ENCODE data around the gene TEPSIN.

Gene TEPSIN

GRCh38 chr17:81198826-81199481, 39.9 kb downstream of the TEPSIN start:
- no peak overlapping the region for H3K27ac ChIP-seq (ENCODE audit: insufficient read depth, low read length, poor library complexity, severe bottlenecking)
- no peaks in the 10 kb centered on the region for H3K36me3 ChIP-seq (ENCODE audit: control insufficient read depth, insufficient read depth, low read length)
- no peak overlapping the region for H3K4me3 ChIP-seq (ENCODE audit: insufficient read depth, low read depth, low read length, poor library complexity, severe bottlenecking)
- H3K27me3 ChIP-seq (replicated peaks; ENCODE audit: control insufficient read depth, insufficient read depth, low read length, poor library complexity, severe bottlenecking) = no peaks in the 10 kb centered on the region
- no peak for DNase-seq
- H3K4me1 ChIP-seq (ENCODE audit: control insufficient read depth, insufficient read depth, low read length, poor library complexity, severe bottlenecking) = no peaks in the 10 kb centered on the region
- no peaks in the 10 kb centered on the region for H3K9me3 ChIP-seq (ENCODE audit: control insufficient read depth, low read length)

GRCh38 chr17:81197831-81198490, 40.9 kb downstream of the TEPSIN start:
- Histone ChIP-seq H3K27ac (ENCODE audit: insufficient read depth, low read length, poor library complexity, severe bottlenecking) (no peak overlapping the region), H3K9me3 (ENCODE audit: control insufficient read depth, low read length) (no peaks in the 10 kb centered on the region), H3K36me3 (ENCODE audit: control insufficient read depth, insufficient read depth, low read length) (no peaks in the 10 kb centered on the region), H3K27me3 (replicated peaks; ENCODE audit: control insufficient read depth, insufficient read depth, low read length, poor library complexity, severe bottlenecking) (no peaks in the 10 kb centered on the region), H3K4me3 (ENCODE audit: insufficient read depth, low read depth, low read length, poor library complexity, severe bottlenecking) (no peak overlapping the region), H3K4me1 (ENCODE audit: control insufficient read depth, insufficient read depth, low read length, poor library complexity, severe bottlenecking) (no peaks in the 10 kb centered on the region)
- no peak for DNase-seq

- no peaks in the 10 kb centered on the region for H3K4me1 ChIP-seq (ENCODE audit: control insufficient read depth, insufficient read depth, low read length, poor library complexity, severe bottlenecking)
- H3K27ac ChIP-seq (ENCODE audit: insufficient read depth, low read length, poor library complexity, severe bottlenecking) = no peak overlapping the region
- H3K36me3 ChIP-seq (ENCODE audit: control insufficient read depth, insufficient read depth, low read length) = no peaks in the 10 kb centered on the region
- no peak overlapping the region for H3K4me3 ChIP-seq (ENCODE audit: insufficient read depth, low read depth, low read length, poor library complexity, severe bottlenecking)
- no peaks in the 10 kb centered on the region for H3K27me3 ChIP-seq (replicated peaks; ENCODE audit: control insufficient read depth, insufficient read depth, low read length, poor library complexity, severe bottlenecking)
- H3K9me3 ChIP-seq (ENCODE audit: control insufficient read depth, low read length) = no peaks in the 10 kb centered on the region
- no peak for DNase-seq
Measured at GRCh38 chr17:81197409-81197795, 41.5 kb downstream of the TEPSIN start.

GRCh38 chr17:81196505-81197408, 42.1 kb downstream of the TEPSIN start:
- Histone ChIP-seq H3K36me3 (ENCODE audit: control insufficient read depth, insufficient read depth, low read length) (no peaks in the 10 kb centered on the region), H3K9me3 (ENCODE audit: control insufficient read depth, low read length) (no peaks in the 10 kb centered on the region), H3K4me1 (ENCODE audit: control insufficient read depth, insufficient read depth, low read length, poor library complexity, severe bottlenecking) (no peaks in the 10 kb centered on the region), H3K27ac (ENCODE audit: insufficient read depth, low read length, poor library complexity, severe bottlenecking) (no peak overlapping the region), H3K27me3 (replicated peaks; ENCODE audit: control insufficient read depth, insufficient read depth, low read length, poor library complexity, severe bottlenecking) (no peaks in the 10 kb centered on the region), H3K4me3 (ENCODE audit: insufficient read depth, low read depth, low read length, poor library complexity, severe bottlenecking) (no peak overlapping the region)
- DNase-seq = no peak

DNA sequence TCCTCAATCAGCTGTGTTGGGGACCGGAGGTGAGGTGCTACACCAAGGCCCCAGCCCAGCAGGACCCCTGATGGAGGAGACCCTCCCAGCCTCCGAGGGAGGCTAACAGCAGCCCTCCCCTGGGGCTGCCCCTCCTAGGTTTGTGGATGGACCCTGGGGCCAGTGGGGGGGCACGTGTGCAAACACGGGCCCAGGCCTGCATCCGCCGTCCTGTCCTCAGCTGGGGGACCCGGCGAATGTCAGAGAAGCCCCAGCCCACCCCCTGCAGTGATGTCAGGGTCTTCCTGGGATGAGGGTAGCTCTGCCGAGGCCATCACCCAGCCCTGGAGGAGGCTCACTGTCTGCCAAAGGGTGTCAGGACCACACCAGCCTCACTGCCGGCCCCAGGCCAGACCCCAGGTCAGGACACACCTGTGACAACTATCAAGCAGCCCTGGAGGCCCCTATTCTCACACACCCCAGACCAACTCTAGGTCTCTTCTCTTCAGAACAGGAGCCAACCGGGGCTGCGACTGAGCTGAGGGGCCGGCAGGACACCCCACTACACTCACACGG, 42.8 kb downstream of the TEPSIN start:
- no peak for DNase-seq
- no peaks in the 10 kb centered on the region for H3K27me3 ChIP-seq (replicated peaks; ENCODE audit: control insufficient read depth, insufficient read depth, low read length, poor library complexity, severe bottlenecking)
- H3K27ac ChIP-seq (ENCODE audit: insufficient read depth, low read length, poor library complexity, severe bottlenecking) = no peak overlapping the region
- H3K9me3 ChIP-seq (ENCODE audit: control insufficient read depth, low read length) = no peaks in the 10 kb centered on the region
- H3K36me3 ChIP-seq (ENCODE audit: control insufficient read depth, insufficient read depth, low read length) = no peaks in the 10 kb centered on the region
- no peak overlapping the region for H3K4me3 ChIP-seq (ENCODE audit: insufficient read depth, low read depth, low read length, poor library complexity, severe bottlenecking)
- no peaks in the 10 kb centered on the region for H3K4me1 ChIP-seq (ENCODE audit: control insufficient read depth, insufficient read depth, low read length, poor library complexity, severe bottlenecking)

GRCh38 chr17:81194941-81195901, 43.6 kb downstream of the TEPSIN start:
- Histone ChIP-seq H3K9me3 (ENCODE audit: control insufficient read depth, low read length) (no peaks in the 10 kb centered on the region), H3K36me3 (ENCODE audit: control insufficient read depth, insufficient read depth, low read length) (no peaks in the 10 kb centered on the region), H3K27ac (ENCODE audit: insufficient read depth, low read length, poor library complexity, severe bottlenecking) (no peak overlapping the region), H3K4me3 (ENCODE audit: insufficient read depth, low read depth, low read length, poor library complexity, severe bottlenecking) (no peak overlapping the region), H3K27me3 (replicated peaks; ENCODE audit: control insufficient read depth, insufficient read depth, low read length, poor library complexity, severe bottlenecking) (no peaks in the 10 kb centered on the region), H3K4me1 (ENCODE audit: control insufficient read depth, insufficient read depth, low read length, poor library complexity, severe bottlenecking) (no peaks in the 10 kb centered on the region)
- no peak for DNase-seq

DNA sequence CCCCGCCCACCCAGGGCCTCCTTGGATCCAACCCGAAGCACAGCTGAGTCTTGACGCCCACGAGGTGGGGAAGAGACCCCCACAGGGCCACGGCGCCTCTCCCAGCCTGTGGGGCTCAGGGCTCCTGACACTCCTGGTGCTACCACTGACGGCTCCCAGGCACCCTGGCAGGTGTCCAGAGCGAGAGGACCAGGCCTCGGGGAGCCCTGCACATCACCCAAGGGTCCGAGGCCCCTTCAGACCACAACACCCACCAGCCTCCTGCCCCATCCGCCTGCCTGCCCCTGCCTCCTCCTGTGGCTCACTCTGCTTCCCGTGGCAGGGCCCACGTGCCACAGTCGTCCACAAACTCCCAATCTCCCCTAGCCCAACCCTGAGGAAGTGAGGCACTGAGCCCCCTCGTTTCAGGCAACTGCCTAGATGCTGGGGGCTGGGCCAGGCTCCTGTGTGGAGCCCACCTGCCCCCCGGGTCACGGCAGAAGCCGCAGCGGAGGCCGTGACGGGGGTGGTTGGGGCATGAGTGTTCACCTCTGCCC, 44.6 kb downstream of the TEPSIN start:
- Histone ChIP-seq H3K4me1 (ENCODE audit: control insufficient read depth, insufficient read depth, low read length, poor library complexity, severe bottlenecking) (no peaks in the 10 kb centered on the region), H3K27ac (ENCODE audit: insufficient read depth, low read length, poor library complexity, severe bottlenecking) (no peak overlapping the region), H3K4me3 (ENCODE audit: insufficient read depth, low read depth, low read length, poor library complexity, severe bottlenecking) (no peak overlapping the region), H3K36me3 (ENCODE audit: control insufficient read depth, insufficient read depth, low read length) (no peaks in the 10 kb centered on the region), H3K9me3 (ENCODE audit: control insufficient read depth, low read length) (no peaks in the 10 kb centered on the region), H3K27me3 (replicated peaks; ENCODE audit: control insufficient read depth, insufficient read depth, low read length, poor library complexity, severe bottlenecking) (no peaks in the 10 kb centered on the region)
- no peak for DNase-seq

GRCh38 chr17:81193470-81194224, 45.2 kb downstream of the TEPSIN start:
- H3K9me3 ChIP-seq (ENCODE audit: control insufficient read depth, low read length) = no peaks in the 10 kb centered on the region
- no peak for DNase-seq
- H3K4me1 ChIP-seq (ENCODE audit: control insufficient read depth, insufficient read depth, low read length, poor library complexity, severe bottlenecking) = no peaks in the 10 kb centered on the region
- H3K27me3 ChIP-seq (replicated peaks; ENCODE audit: control insufficient read depth, insufficient read depth, low read length, poor library complexity, severe bottlenecking) = no peaks in the 10 kb centered on the region
- H3K4me3 ChIP-seq (ENCODE audit: insufficient read depth, low read depth, low read length, poor library complexity, severe bottlenecking) = no peak overlapping the region
- H3K27ac ChIP-seq (ENCODE audit: insufficient read depth, low read length, poor library complexity, severe bottlenecking) = no peak overlapping the region
- H3K36me3 ChIP-seq (ENCODE audit: control insufficient read depth, insufficient read depth, low read length) = no peaks in the 10 kb centered on the region
